WTC11 (cell line): ENCODE results near the gene COL13A1.

Source experiments
- CREM ChIP-seq: sonication (generic); formaldehyde crosslinking; IDR thresholded peaks from 2 replicates; pipeline ENCODE4 v1.8.1; 2022; ENCODE audit warnings: mild to moderate bottlenecking, missing genetic modification reagents, moderate library complexity
- TF ChIP-seq, protein P1 (sequence below): sonication (generic); formaldehyde crosslinking; IDR thresholded peaks from 2 replicates; pipeline ENCODE4 v1.8.0; 2022; ENCODE audit warnings: mild to moderate bottlenecking, missing genetic modification reagents
- TF ChIP-seq, protein P2 (sequence below): sonication (generic); formaldehyde crosslinking; conservative IDR thresholded peaks from 2 replicates; pipeline ENCODE4 v1.8.1; 2022; ENCODE audit warnings: mild to moderate bottlenecking, missing genetic modification reagents
- TF ChIP-seq, protein P3 (sequence below): fragments of 200-600 bp; IDR thresholded peaks from 2 replicates; pipeline ENCODE4 v1.8.0; 2022; ENCODE audit warnings: antibody characterized with exemption
- TF ChIP-seq, protein P4 (sequence below): sonication (generic); formaldehyde crosslinking; IDR thresholded peaks from 2 replicates; pipeline ENCODE4 v1.8.1; 2022; ENCODE audit warnings: mild to moderate bottlenecking, missing genetic modification reagents, moderate library complexity, borderline replicate concordance

DNA sequence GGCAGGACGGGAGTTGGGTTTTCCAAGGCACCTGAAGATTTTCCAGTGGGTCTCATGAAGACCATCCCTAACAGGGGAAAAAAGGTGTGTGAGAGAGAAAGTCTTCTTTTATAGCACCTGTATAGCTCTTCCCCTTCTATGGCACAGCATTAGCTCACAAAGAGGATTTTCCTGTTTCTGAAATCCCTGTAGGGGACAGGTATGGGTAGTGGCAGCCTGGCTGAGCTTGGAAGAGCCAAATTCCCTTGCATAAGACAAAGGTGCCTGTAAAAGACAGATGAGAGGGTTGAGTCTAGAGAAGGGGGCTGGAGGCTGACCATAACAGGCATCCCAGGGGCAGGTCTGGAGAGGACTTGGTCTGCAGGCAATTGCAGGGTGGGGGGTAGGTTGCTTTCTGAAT is 63.7 kb downstream of the COL13A1 start:
- TF ChIP-seq, protein P1, sequence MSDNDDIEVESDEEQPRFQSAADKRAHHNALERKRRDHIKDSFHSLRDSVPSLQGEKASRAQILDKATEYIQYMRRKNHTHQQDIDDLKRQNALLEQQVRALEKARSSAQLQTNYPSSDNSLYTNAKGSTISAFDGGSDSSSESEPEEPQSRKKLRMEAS (CRISPR knock-in tag): no peak
- TF ChIP-seq, protein P2, sequence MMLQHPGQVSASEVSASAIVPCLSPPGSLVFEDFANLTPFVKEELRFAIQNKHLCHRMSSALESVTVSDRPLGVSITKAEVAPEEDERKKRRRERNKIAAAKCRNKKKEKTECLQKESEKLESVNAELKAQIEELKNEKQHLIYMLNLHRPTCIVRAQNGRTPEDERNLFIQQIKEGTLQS (CRISPR knock-in tag): no peak
- TF ChIP-seq, protein P3, sequence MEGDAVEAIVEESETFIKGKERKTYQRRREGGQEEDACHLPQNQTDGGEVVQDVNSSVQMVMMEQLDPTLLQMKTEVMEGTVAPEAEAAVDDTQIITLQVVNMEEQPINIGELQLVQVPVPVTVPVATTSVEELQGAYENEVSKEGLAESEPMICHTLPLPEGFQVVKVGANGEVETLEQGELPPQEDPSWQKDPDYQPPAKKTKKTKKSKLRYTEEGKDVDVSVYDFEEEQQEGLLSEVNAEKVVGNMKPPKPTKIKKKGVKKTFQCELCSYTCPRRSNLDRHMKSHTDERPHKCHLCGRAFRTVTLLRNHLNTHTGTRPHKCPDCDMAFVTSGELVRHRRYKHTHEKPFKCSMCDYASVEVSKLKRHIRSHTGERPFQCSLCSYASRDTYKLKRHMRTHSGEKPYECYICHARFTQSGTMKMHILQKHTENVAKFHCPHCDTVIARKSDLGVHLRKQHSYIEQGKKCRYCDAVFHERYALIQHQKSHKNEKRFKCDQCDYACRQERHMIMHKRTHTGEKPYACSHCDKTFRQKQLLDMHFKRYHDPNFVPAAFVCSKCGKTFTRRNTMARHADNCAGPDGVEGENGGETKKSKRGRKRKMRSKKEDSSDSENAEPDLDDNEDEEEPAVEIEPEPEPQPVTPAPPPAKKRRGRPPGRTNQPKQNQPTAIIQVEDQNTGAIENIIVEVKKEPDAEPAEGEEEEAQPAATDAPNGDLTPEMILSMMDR: no peak
- TF ChIP-seq, protein P4, sequence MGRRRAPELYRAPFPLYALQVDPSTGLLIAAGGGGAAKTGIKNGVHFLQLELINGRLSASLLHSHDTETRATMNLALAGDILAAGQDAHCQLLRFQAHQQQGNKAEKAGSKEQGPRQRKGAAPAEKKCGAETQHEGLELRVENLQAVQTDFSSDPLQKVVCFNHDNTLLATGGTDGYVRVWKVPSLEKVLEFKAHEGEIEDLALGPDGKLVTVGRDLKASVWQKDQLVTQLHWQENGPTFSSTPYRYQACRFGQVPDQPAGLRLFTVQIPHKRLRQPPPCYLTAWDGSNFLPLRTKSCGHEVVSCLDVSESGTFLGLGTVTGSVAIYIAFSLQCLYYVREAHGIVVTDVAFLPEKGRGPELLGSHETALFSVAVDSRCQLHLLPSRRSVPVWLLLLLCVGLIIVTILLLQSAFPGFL (CRISPR knock-in tag): no peak
- TF ChIP-seq CREM (CRISPR knock-in tag): no peak
